ENCODE data around the gene DHRSX.

The DHRSX gene

GRCh38 chrX:2184089-2184488 lies 316.7 kb downstream of the DHRSX start:
- Histone ChIP-seq H3K9me3 (ENCODE audit: control insufficient read depth, low read length) (no peaks in the 10 kb centered on the region), H3K36me3 (ENCODE audit: control insufficient read depth, insufficient read depth, low read length) (no peaks in the 10 kb centered on the region), H3K4me1 (ENCODE audit: control insufficient read depth, insufficient read depth, low read length, poor library complexity, severe bottlenecking) (no peaks in the 10 kb centered on the region), H3K27me3 (replicated peaks; ENCODE audit: control insufficient read depth, insufficient read depth, low read length, poor library complexity, severe bottlenecking) (no peaks in the 10 kb centered on the region), H3K4me3 (ENCODE audit: insufficient read depth, low read depth, low read length, poor library complexity, severe bottlenecking) (no peak overlapping the region), H3K27ac (ENCODE audit: insufficient read depth, low read length, poor library complexity, severe bottlenecking) (no peak overlapping the region)
- DNase-seq: no peak

GRCh38 chrX:2183193-2183725 lies 317.5 kb downstream of the DHRSX start:
- Histone ChIP-seq H3K9me3 (ENCODE audit: control insufficient read depth, low read length) (no peaks in the 10 kb centered on the region), H3K4me3 (ENCODE audit: insufficient read depth, low read depth, low read length, poor library complexity, severe bottlenecking) (no peak overlapping the region), H3K4me1 (ENCODE audit: control insufficient read depth, insufficient read depth, low read length, poor library complexity, severe bottlenecking) (no peaks in the 10 kb centered on the region), H3K36me3 (ENCODE audit: control insufficient read depth, insufficient read depth, low read length) (no peaks in the 10 kb centered on the region), H3K27me3 (replicated peaks; ENCODE audit: control insufficient read depth, insufficient read depth, low read length, poor library complexity, severe bottlenecking) (no peaks in the 10 kb centered on the region), H3K27ac (ENCODE audit: insufficient read depth, low read length, poor library complexity, severe bottlenecking) (no peak overlapping the region)
- no peak for DNase-seq

GRCh38 chrX:2177541-2177940 lies 323.2 kb downstream of the DHRSX start:
- H3K27me3 ChIP-seq (replicated peaks; ENCODE audit: control insufficient read depth, insufficient read depth, low read length, poor library complexity, severe bottlenecking): no peaks in the 10 kb centered on the region
- H3K36me3 ChIP-seq (ENCODE audit: control insufficient read depth, insufficient read depth, low read length): no peaks in the 10 kb centered on the region
- no peak overlapping the region for H3K27ac ChIP-seq (ENCODE audit: insufficient read depth, low read length, poor library complexity, severe bottlenecking)
- H3K4me1 ChIP-seq (ENCODE audit: control insufficient read depth, insufficient read depth, low read length, poor library complexity, severe bottlenecking): no peaks in the 10 kb centered on the region
- no peak overlapping the region for H3K4me3 ChIP-seq (ENCODE audit: insufficient read depth, low read depth, low read length, poor library complexity, severe bottlenecking)
- no peak for DNase-seq
- no peaks in the 10 kb centered on the region for H3K9me3 ChIP-seq (ENCODE audit: control insufficient read depth, low read length)

- H3K27ac ChIP-seq (ENCODE audit: insufficient read depth, low read length, poor library complexity, severe bottlenecking): no peak overlapping the region
- H3K4me1 ChIP-seq (ENCODE audit: control insufficient read depth, insufficient read depth, low read length, poor library complexity, severe bottlenecking): no peaks in the 10 kb centered on the region
- H3K9me3 ChIP-seq (ENCODE audit: control insufficient read depth, low read length): no peaks in the 10 kb centered on the region
- no peaks in the 10 kb centered on the region for H3K36me3 ChIP-seq (ENCODE audit: control insufficient read depth, insufficient read depth, low read length)
- no peaks in the 10 kb centered on the region for H3K27me3 ChIP-seq (replicated peaks; ENCODE audit: control insufficient read depth, insufficient read depth, low read length, poor library complexity, severe bottlenecking)
- DNase-seq: no peak
- no peak overlapping the region for H3K4me3 ChIP-seq (ENCODE audit: insufficient read depth, low read depth, low read length, poor library complexity, severe bottlenecking)
These were observed 324.0 kb downstream of the DHRSX start for GRCh38 chrX:2176733-2177132.

GRCh38 chrX:2176274-2176673 lies 324.5 kb downstream of the DHRSX start:
- H3K27me3 ChIP-seq (replicated peaks; ENCODE audit: control insufficient read depth, insufficient read depth, low read length, poor library complexity, severe bottlenecking): no peaks in the 10 kb centered on the region
- H3K36me3 ChIP-seq (ENCODE audit: control insufficient read depth, insufficient read depth, low read length): no peaks in the 10 kb centered on the region
- no peak for DNase-seq
- no peak overlapping the region for H3K27ac ChIP-seq (ENCODE audit: insufficient read depth, low read length, poor library complexity, severe bottlenecking)
- H3K9me3 ChIP-seq (ENCODE audit: control insufficient read depth, low read length): no peaks in the 10 kb centered on the region
- H3K4me1 ChIP-seq (ENCODE audit: control insufficient read depth, insufficient read depth, low read length, poor library complexity, severe bottlenecking): no peaks in the 10 kb centered on the region
- H3K4me3 ChIP-seq (ENCODE audit: insufficient read depth, low read depth, low read length, poor library complexity, severe bottlenecking): no peak overlapping the region

- Histone ChIP-seq H3K4me3 (ENCODE audit: insufficient read depth, low read depth, low read length, poor library complexity, severe bottlenecking) (no peak overlapping the region), H3K9me3 (ENCODE audit: control insufficient read depth, low read length) (no peaks in the 10 kb centered on the region), H3K27me3 (replicated peaks; ENCODE audit: control insufficient read depth, insufficient read depth, low read length, poor library complexity, severe bottlenecking) (no peaks in the 10 kb centered on the region), H3K36me3 (ENCODE audit: control insufficient read depth, insufficient read depth, low read length) (no peaks in the 10 kb centered on the region), H3K4me1 (ENCODE audit: control insufficient read depth, insufficient read depth, low read length, poor library complexity, severe bottlenecking) (no peaks in the 10 kb centered on the region), H3K27ac (ENCODE audit: insufficient read depth, low read length, poor library complexity, severe bottlenecking) (no peak overlapping the region)
- DNase-seq: no peak
These were observed 328.4 kb downstream of the DHRSX start for GRCh38 chrX:2172359-2172758.
